ENCODE measurements around the gene HARBI1.

GRCh38 chr11:46597609-46598219 lies 19.3 kb downstream of the HARBI1 start:
- TF ChIP-seq CTCF (IDR thresholded peaks at IDR 0.05) = no peak
- no peak for TF ChIP-seq POLR2A (IDR thresholded peaks at IDR 0.05)
